Loucy (cell line): ENCODE data around the gene OSBPL1A.

Experiments
- H2AFZ ChIP-seq: fragments of 200-600 bp; sonication (generic); 2 replicates; pipeline ENCODE4 v1.6.0; 2016; ENCODE audit warnings: antibody characterized with exemption, mild to moderate bottlenecking, low read length, moderate library complexity
- H3F3A ChIP-seq: fragments of 200-600 bp; 2 replicates; pipeline ENCODE4 v1.6.0; 2016; ENCODE audit warnings: antibody characterized with exemption, low read depth, mild to moderate bottlenecking
- H3K27me3 ChIP-seq: fragments of 200-600 bp; sonication (generic); 2 replicates; pipeline ENCODE4 v1.6.1; 2014; ENCODE audit warnings: low read length, mild to moderate bottlenecking; ENCODE audit not compliant: insufficient read depth, poor library complexity, severe bottlenecking
- H3K36me3 ChIP-seq: fragments of 200-600 bp; sonication (generic); 2 replicates; pipeline ENCODE4 v1.6.1; 2016; ENCODE audit warnings: low read length; ENCODE audit not compliant: insufficient read depth
- H3K4me1 ChIP-seq: fragments of 200-600 bp; sonication (generic); 2 replicates; pipeline ENCODE4 v1.5.1; 2014; ENCODE audit warnings: low read length, mild to moderate bottlenecking; ENCODE audit not compliant: insufficient read depth, poor library complexity, severe bottlenecking
- H3K4me2 ChIP-seq: fragments of 200-600 bp; sonication (generic); 2 replicates; pipeline ENCODE4 v1.6.0; 2014; ENCODE audit warnings: antibody characterized with exemption, low read length, low read depth, mild to moderate bottlenecking; ENCODE audit not compliant: poor library complexity, severe bottlenecking
- H3K4me3 ChIP-seq: fragments of 200-600 bp; sonication (generic); 2 replicates; pipeline ENCODE4 v1.5.1; 2014; ENCODE audit warnings: low read length, mild to moderate bottlenecking, mixed read lengths; ENCODE audit not compliant: poor library complexity, severe bottlenecking
- H3K79me2 ChIP-seq: fragments of 200-600 bp; sonication (generic); 2 replicates; pipeline ENCODE4 v1.6.1; 2014; ENCODE audit warnings: low read length; ENCODE audit not compliant: insufficient read depth
- H3K9ac ChIP-seq: fragments of 200-600 bp; sonication (generic); 2 replicates; pipeline ENCODE4 v1.6.0; 2014; ENCODE audit warnings: mild to moderate bottlenecking, low read depth, low read length, moderate library complexity; ENCODE audit not compliant: poor library complexity, severe bottlenecking
- H3K9me2 ChIP-seq: fragments of 200-600 bp; sonication (generic); replicated peaks from 2 replicates; pipeline ENCODE4 v1.6.1; 2016; ENCODE audit warnings: low read depth, low read length, mixed read lengths
- H3K9me3 ChIP-seq: fragments of 200-600 bp; sonication (generic); 2 replicates; pipeline ENCODE4 v1.6.1; 2014; ENCODE audit warnings: mild to moderate bottlenecking, antibody characterized with exemption, low read length, low read depth; ENCODE audit not compliant: insufficient read depth
- H4K20me1 ChIP-seq: fragments of 200-600 bp; sonication (generic); 2 replicates; pipeline ENCODE4 v1.6.0; 2014; ENCODE audit warnings: antibody characterized with exemption, low read length, mild to moderate bottlenecking; ENCODE audit not compliant: insufficient read depth, poor library complexity, severe bottlenecking
- CTCF ChIP-seq: fragments of 200-600 bp; sonication (generic); conservative IDR thresholded peaks from 2 replicates; pipeline ENCODE4 v1.5.1; 2014; ENCODE audit warnings: mild to moderate bottlenecking, antibody characterized with exemption, low read length
- EZH2phosphoT487 ChIP-seq: fragments of 200-600 bp; IDR thresholded peaks from 2 replicates; pipeline ENCODE4 v1.6.1; 2018; ENCODE audit warnings: antibody characterized with exemption, mild to moderate bottlenecking, moderate library complexity, borderline replicate concordance

OSBPL1A gene

GRCh38 chr18:24397131-24397693, 412 bp downstream of the OSBPL1A start:
- Histone ChIP-seq H3K9me2 (no peaks in the 10 kb centered on the region), H3K9me3 (no peaks in the 10 kb centered on the region), H3K4me3 (peak overlapping the region; percentile 86)

GRCh38 chr18:24396082-24396633, 1.5 kb downstream of the OSBPL1A start:
- no peak for TF ChIP-seq CTCF
- no peak for TF ChIP-seq EZH2phosphoT487
- H3K9me2 ChIP-seq = no peaks in the 10 kb centered on the region
- peaks cover 31% of the 10 kb centered on the region for H3K79me2 ChIP-seq
- H2AFZ ChIP-seq = no peak overlapping the region
- H3K9me3 ChIP-seq = no peaks in the 10 kb centered on the region
- H3K4me1 ChIP-seq = peaks cover 26% of the 10 kb centered on the region
- H3K27me3 ChIP-seq = no peaks in the 10 kb centered on the region
- H3K9ac ChIP-seq = peak overlapping the region; percentile 86
- no peaks in the 10 kb centered on the region for H3K36me3 ChIP-seq
- H3K4me2 ChIP-seq = peak overlapping the region; percentile 75
- H4K20me1 ChIP-seq = peaks cover 13% of the 10 kb centered on the region
- no peaks in the 10 kb centered on the region for H3F3A ChIP-seq
- peak overlapping the region; percentile 86 for H3K4me3 ChIP-seq

More at GRCh38 chr18:24397131-24397693, 412 bp downstream of the OSBPL1A start:
- no peaks in the 10 kb centered on the region for H3K27me3 ChIP-seq
- peak overlapping the region; percentile 75 for H3K4me2 ChIP-seq
- H3F3A ChIP-seq = no peaks in the 10 kb centered on the region
- H3K79me2 ChIP-seq = peaks cover 31% of the 10 kb centered on the region
- peak overlapping the region; percentile 87 for H2AFZ ChIP-seq
- H3K36me3 ChIP-seq = no peaks in the 10 kb centered on the region
- peaks cover 26% of the 10 kb centered on the region for H3K4me1 ChIP-seq
- H3K9ac ChIP-seq = peak overlapping the region; percentile 86
- peaks cover 13% of the 10 kb centered on the region for H4K20me1 ChIP-seq
- no peak for TF ChIP-seq CTCF
- TF ChIP-seq EZH2phosphoT487 = no peak

- TF ChIP-seq EZH2phosphoT487 = no peak
- TF ChIP-seq CTCF = no peak
These were observed 2.4 kb downstream of the OSBPL1A start for GRCh38 chr18:24395049-24395795.

More at GRCh38 chr18:24395049-24395795, 2.4 kb downstream of the OSBPL1A start:
- Histone ChIP-seq H3F3A (no peaks in the 10 kb centered on the region), H3K4me2 (peak overlapping the region; percentile 40), H3K4me1 (peaks cover 22% of the 10 kb centered on the region), H4K20me1 (peaks cover 13% of the 10 kb centered on the region), H3K9ac (peak overlapping the region; percentile 3), H3K9me2 (no peaks in the 10 kb centered on the region), H3K79me2 (peaks cover 31% of the 10 kb centered on the region), H2AFZ (no peak overlapping the region), H3K9me3 (no peaks in the 10 kb centered on the region), H3K36me3 (no peaks in the 10 kb centered on the region), H3K4me3 (peak overlapping the region; percentile 11), H3K27me3 (no peaks in the 10 kb centered on the region)
